ENCODE measurements around the gene IGFBP2. TPM values are rescaled to one million over a fixed set of nuclear protein-coding genes. Genes with fewer than 3 reads are reported as not detected.

The IGFBP2 gene
- polyA plus RNA-seq, 1 of the 3 experiments (the other 2 are of a cell fraction): 695 TPM

GRCh38 chr2:216626168-216626874 is 6.9 kb upstream of the IGFBP2 start:
- no peaks in the 10 kb centered on the region for H3K36me3 ChIP-seq (replicated peaks in 1 of 2; ENCODE audit: control insufficient read depth in 1 of 2, insufficient read depth in 2 of 2, low read length in 1 of 2)
- no peaks in the 10 kb centered on the region for H3K79me2 ChIP-seq (ENCODE audit: insufficient read depth)
- TF ChIP-seq SMC3 (IDR thresholded peaks at IDR 0.05; ENCODE audit: low read depth, low read length): no peak
- H3K4me1 ChIP-seq (ENCODE audit: control insufficient read depth in 1 of 2, insufficient read depth in 2 of 2, low read depth in 1 of 2, low read length in 1 of 2): peaks cover 0 to 11% of the 10 kb centered on the region in 2 experiments; a peak in 2 of 4 replicates
- no peaks in the 10 kb centered on the region for H4K20me1 ChIP-seq (ENCODE audit: insufficient read depth)
- H3K9me2 ChIP-seq: no peaks in the 10 kb centered on the region
- no peaks in the 10 kb centered on the region for H3K27me3 ChIP-seq (ENCODE audit: insufficient read depth)
- no peaks in the 10 kb centered on the region for H3K9me3 ChIP-seq
- WGBS (ENCODE audit: low lambda C conversion rate): 85% methylated on average over 7 of the region's 7 CpGs
- no peak overlapping the region for H3K4me2 ChIP-seq
- H3K4me3 ChIP-seq (ENCODE audit: low read depth in 2 of 2, low read length in 1 of 2): no peak overlapping the region
- DNase-seq: no peak
- H3K9ac ChIP-seq: no peak overlapping the region
- ChIA-PET POLR2A (interaction anchor here (1.2 kb wide), 1 partner anchor 36 kb away, joined by 3 read pairs; no protein-coding TSS in a partner anchor), CTCF (no interaction called here)
- H3F3A ChIP-seq (replicated peaks; ENCODE audit: insufficient read depth): no peaks in the 10 kb centered on the region
- H2AFZ ChIP-seq (ENCODE audit: low read depth): no peak overlapping the region
- H3K27ac ChIP-seq (ENCODE audit: low read depth in 2 of 2, low read length in 1 of 2): no peak overlapping the region

- WGBS (ENCODE audit: low lambda C conversion rate): 95% methylated on average over 2 of the region's 2 CpGs
- H3K4me1 ChIP-seq (ENCODE audit: control insufficient read depth in 1 of 2, insufficient read depth in 2 of 2, low read depth in 1 of 2, low read length in 1 of 2): peaks cover 0 to 6% of the 10 kb centered on the region in 2 experiments; a peak in 2 of 4 replicates
Observed at GRCh38 chr2:216626875-216627245, 6.4 kb upstream of the IGFBP2 start.

More at GRCh38 chr2:216626875-216627245, 6.4 kb upstream of the IGFBP2 start:
- H3F3A ChIP-seq (replicated peaks; ENCODE audit: insufficient read depth): no peaks in the 10 kb centered on the region
- no peak overlapping the region for H3K9ac ChIP-seq
- no peaks in the 10 kb centered on the region for H3K36me3 ChIP-seq (replicated peaks in 1 of 2; ENCODE audit: control insufficient read depth in 1 of 2, insufficient read depth in 2 of 2, low read length in 1 of 2)
- no peak overlapping the region for H3K4me2 ChIP-seq
- H3K27ac ChIP-seq (ENCODE audit: low read depth in 2 of 2, low read length in 1 of 2): no peak overlapping the region
- H3K9me2 ChIP-seq: no peaks in the 10 kb centered on the region
- H3K79me2 ChIP-seq (ENCODE audit: insufficient read depth): no peaks in the 10 kb centered on the region
- DNase-seq: no peak
- H3K27me3 ChIP-seq (ENCODE audit: insufficient read depth): no peaks in the 10 kb centered on the region
- H3K9me3 ChIP-seq: no peaks in the 10 kb centered on the region
- H4K20me1 ChIP-seq (ENCODE audit: insufficient read depth): no peaks in the 10 kb centered on the region
- H3K4me3 ChIP-seq (ENCODE audit: low read depth in 2 of 2, low read length in 1 of 2): no peak overlapping the region
- no peak overlapping the region for H2AFZ ChIP-seq (ENCODE audit: low read depth)
- ChIA-PET CTCF (no interaction called here), POLR2A (interaction anchor here (1.2 kb wide), 1 partner anchor 36 kb away, joined by 3 read pairs; no protein-coding TSS in a partner anchor)
- TF ChIP-seq TAF1 (IDR thresholded peaks at IDR 0.05; ENCODE audit: borderline replicate concordance, low read depth, low read length): no peak
- no peak for TF ChIP-seq YY1 (IDR thresholded peaks at IDR 0.05; ENCODE audit: low read depth)
- TF ChIP-seq GABPA (IDR thresholded peaks at IDR 0.05; ENCODE audit: low read depth): no peak
- TF ChIP-seq MEF2A (IDR thresholded peaks at IDR 0.05; ENCODE audit: borderline replicate concordance, low read depth): no peak
- no peak for TF ChIP-seq POLR2AphosphoS5 (IDR thresholded peaks at IDR 0.05; ENCODE audit: low read depth, low read length)
- no peak for TF ChIP-seq EZH2phosphoT487 (IDR thresholded peaks at IDR 0.05; ENCODE audit: borderline replicate concordance, low read depth)
- TF ChIP-seq SIN3A (IDR thresholded peaks at IDR 0.05; ENCODE audit: borderline replicate concordance, low read depth, low read length): no peak
- TF ChIP-seq NFIC (IDR thresholded peaks at IDR 0.05; ENCODE audit: borderline replicate concordance): no peak
- TF ChIP-seq FOXJ3 (CRISPR knock-in tag; IDR thresholded peaks at IDR 0.05): no peak
- TF ChIP-seq, protein P1, sequence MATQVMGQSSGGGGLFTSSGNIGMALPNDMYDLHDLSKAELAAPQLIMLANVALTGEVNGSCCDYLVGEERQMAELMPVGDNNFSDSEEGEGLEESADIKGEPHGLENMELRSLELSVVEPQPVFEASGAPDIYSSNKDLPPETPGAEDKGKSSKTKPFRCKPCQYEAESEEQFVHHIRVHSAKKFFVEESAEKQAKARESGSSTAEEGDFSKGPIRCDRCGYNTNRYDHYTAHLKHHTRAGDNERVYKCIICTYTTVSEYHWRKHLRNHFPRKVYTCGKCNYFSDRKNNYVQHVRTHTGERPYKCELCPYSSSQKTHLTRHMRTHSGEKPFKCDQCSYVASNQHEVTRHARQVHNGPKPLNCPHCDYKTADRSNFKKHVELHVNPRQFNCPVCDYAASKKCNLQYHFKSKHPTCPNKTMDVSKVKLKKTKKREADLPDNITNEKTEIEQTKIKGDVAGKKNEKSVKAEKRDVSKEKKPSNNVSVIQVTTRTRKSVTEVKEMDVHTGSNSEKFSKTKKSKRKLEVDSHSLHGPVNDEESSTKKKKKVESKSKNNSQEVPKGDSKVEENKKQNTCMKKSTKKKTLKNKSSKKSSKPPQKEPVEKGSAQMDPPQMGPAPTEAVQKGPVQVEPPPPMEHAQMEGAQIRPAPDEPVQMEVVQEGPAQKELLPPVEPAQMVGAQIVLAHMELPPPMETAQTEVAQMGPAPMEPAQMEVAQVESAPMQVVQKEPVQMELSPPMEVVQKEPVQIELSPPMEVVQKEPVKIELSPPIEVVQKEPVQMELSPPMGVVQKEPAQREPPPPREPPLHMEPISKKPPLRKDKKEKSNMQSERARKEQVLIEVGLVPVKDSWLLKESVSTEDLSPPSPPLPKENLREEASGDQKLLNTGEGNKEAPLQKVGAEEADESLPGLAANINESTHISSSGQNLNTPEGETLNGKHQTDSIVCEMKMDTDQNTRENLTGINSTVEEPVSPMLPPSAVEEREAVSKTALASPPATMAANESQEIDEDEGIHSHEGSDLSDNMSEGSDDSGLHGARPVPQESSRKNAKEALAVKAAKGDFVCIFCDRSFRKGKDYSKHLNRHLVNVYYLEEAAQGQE (IDR thresholded peaks at IDR 0.05; ENCODE audit: low read depth, low read length): no peak
- TF ChIP-seq RFX5 (IDR thresholded peaks at IDR 0.05; ENCODE audit: low read length): no peak
- TF ChIP-seq ELF1 (IDR thresholded peaks at IDR 0.05): no peak
- no peak for TF ChIP-seq TEAD4 (IDR thresholded peaks at IDR 0.05; ENCODE audit: borderline replicate concordance, insufficient read depth)
- TF ChIP-seq, protein P2, sequence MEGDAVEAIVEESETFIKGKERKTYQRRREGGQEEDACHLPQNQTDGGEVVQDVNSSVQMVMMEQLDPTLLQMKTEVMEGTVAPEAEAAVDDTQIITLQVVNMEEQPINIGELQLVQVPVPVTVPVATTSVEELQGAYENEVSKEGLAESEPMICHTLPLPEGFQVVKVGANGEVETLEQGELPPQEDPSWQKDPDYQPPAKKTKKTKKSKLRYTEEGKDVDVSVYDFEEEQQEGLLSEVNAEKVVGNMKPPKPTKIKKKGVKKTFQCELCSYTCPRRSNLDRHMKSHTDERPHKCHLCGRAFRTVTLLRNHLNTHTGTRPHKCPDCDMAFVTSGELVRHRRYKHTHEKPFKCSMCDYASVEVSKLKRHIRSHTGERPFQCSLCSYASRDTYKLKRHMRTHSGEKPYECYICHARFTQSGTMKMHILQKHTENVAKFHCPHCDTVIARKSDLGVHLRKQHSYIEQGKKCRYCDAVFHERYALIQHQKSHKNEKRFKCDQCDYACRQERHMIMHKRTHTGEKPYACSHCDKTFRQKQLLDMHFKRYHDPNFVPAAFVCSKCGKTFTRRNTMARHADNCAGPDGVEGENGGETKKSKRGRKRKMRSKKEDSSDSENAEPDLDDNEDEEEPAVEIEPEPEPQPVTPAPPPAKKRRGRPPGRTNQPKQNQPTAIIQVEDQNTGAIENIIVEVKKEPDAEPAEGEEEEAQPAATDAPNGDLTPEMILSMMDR (IDR thresholded peaks at IDR 0.05): no peak
- no peak for TF ChIP-seq RCOR1 (IDR thresholded peaks at IDR 0.05; ENCODE audit: low read length)
- TF ChIP-seq FOSL2 (IDR thresholded peaks at IDR 0.05; ENCODE audit: borderline replicate concordance, low read depth): no peak
- no peak for TF ChIP-seq USF1 (IDR thresholded peaks at IDR 0.05; ENCODE audit: borderline replicate concordance, low read depth)
- TF ChIP-seq SMC3 (IDR thresholded peaks at IDR 0.05; ENCODE audit: low read depth, low read length): no peak
- TF ChIP-seq, protein P3, sequence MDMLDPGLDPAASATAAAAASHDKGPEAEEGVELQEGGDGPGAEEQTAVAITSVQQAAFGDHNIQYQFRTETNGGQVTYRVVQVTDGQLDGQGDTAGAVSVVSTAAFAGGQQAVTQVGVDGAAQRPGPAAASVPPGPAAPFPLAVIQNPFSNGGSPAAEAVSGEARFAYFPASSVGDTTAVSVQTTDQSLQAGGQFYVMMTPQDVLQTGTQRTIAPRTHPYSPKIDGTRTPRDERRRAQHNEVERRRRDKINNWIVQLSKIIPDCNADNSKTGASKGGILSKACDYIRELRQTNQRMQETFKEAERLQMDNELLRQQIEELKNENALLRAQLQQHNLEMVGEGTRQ (IDR thresholded peaks at IDR 0.05; ENCODE audit: borderline replicate concordance, low read depth, low read length): no peak
